Skeletal muscle cell (primary cell): ENCODE measurements around the gene MBOAT2.
A peak's percentile ranks its signal among the peaks of the same experiment; 100 is the strongest.
"Not testable (repeated sequence)": the region's sequence is repeated elsewhere in the genome, so short reads cannot be mapped to it uniquely, and the experiment has no call there.

Source experiments
- DNase-seq: peaks from one replicate; pipeline ENCODE4 v3.0.0-alpha.2; 2010; ENCODE audit warnings: low read depth
- H3K4me3 ChIP-seq: 2 replicates; pipeline ENCODE4 v1.5.1; 2011; ENCODE audit warnings: low read depth, mild to moderate bottlenecking, control low read depth, low read length, moderate library complexity

MBOAT2 gene

GRCh38 chr2:9003616-9004337, at the start of gene MBOAT2:
Gene MBOAT2 (minus strand): TSS chr2:9003684. CDS start chr2:9003614, 70 bp downstream.
- peak within 1 kb of the TSS; percentile 82 for H3K4me3 ChIP-seq
- DNase-seq: peak; percentile 75

GRCh38 chr2:9052821-9053533, 49.5 kb upstream of the MBOAT2 start:
- H3K4me3 ChIP-seq: no peak overlapping the region
- DNase-seq: no peak

DNA sequence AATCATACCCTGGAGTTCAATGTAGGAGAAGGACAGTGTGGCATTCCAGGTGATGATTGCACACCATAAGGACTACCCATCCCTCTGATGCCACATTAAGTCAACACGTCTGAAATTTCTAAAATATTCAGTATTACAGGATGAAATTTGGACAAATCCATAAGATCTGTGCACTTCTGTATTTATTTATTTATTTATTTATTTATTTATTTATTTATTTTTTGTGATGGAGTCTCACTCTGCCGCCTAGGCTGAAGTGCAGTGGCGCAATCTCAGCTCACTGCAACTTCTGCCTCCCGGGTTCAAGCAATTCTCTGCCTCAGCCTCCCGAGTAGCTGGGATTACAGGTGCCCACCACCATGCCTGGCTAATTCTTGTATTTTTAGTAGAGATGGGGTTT, 48.0 kb upstream of the MBOAT2 start:
- H3K4me3 ChIP-seq, DNase-seq: not testable (repeated sequence)

DNA sequence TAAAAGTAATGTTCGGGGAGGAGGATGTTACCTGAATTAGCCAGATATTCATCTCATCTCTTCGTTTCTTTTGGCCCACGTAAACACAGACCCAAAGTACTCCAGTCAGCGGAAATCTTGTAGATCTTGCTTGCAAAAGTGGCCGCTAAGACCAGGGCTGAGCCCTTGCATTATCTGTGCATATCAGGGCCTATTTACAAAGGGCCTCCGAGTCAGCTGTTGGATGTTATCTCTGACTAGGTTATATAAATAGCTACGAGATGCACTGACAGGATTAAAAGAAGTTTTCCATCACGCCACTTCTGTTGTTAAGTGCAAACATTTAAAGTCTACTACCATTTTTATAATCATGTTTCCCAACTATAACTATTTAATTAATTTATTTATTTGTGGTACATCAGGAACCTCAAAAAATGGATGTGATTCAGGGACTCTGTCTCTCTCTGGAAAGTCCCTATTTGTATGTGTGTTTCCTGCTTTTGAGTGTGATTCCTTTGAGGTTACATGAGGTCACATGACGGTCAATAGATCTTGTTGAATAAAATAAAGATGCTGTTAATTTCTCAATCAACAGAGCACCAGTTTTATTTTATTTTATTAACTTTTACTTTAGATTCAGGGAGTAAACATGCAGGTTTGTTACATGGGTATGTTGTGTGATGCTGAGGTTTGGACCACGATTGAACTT, 46.8 kb upstream of the MBOAT2 start:
- no peak for DNase-seq
- no peak overlapping the region for H3K4me3 ChIP-seq

- no peak overlapping the region for H3K4me3 ChIP-seq
- no peak for DNase-seq
These were observed 42.1 kb upstream of the MBOAT2 start for GRCh38 chr2:9045595-9045994.

- not testable (repeated sequence) for H3K4me3 ChIP-seq, DNase-seq
These were observed 40.0 kb upstream of the MBOAT2 start for GRCh38 chr2:9043491-9043890.

DNA sequence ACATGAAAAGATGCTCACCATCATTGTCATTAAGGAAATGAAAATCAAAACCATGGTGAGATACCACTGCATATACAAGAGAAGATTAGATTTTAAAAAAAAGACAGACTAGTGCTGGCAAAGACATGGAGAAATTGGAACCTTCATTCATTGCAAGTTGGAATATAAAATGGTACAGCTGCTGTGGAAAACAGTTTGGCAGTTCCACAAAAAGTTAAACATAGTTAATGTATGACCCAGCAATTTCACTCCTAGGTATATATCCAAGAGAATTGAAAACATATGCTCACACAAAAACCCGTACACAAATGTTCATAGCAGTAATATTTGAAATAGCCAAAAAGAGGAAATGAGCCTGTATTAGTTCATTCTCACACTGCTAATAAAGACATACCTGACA, 33.7 kb upstream of the MBOAT2 start:
- no peak overlapping the region for H3K4me3 ChIP-seq
- DNase-seq: no peak

- DNase-seq: no peak
These were observed 30.1 kb upstream of the MBOAT2 start for GRCh38 chr2:9033385-9034168.

GRCh38 chr2:9032536-9033255, 29.2 kb upstream of the MBOAT2 start:
- no peak for DNase-seq
- no peak overlapping the region for H3K4me3 ChIP-seq

More at GRCh38 chr2:9033385-9034168, 30.1 kb upstream of the MBOAT2 start:
- no peak overlapping the region for H3K4me3 ChIP-seq

DNA sequence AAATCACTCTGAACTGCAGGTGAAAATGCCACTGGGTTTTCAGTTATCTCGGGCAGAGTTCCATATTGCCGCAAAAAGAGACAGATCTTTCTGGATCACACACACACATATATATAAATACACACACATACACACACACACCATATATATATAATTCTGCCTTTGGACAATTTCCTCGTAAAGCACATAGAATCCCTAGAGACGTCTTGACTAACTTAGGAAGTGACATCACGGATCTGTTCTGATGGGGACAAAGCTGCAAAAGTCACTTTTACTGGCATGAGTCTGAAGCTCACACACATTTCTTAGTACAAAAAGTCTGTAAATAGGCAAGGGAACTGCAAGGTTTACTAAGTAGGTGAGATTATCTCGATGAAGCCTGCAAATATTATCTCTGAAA, 28.6 kb upstream of the MBOAT2 start:
- DNase-seq: no peak
- no peak overlapping the region for H3K4me3 ChIP-seq

GRCh38 chr2:9031246-9031645, 27.8 kb upstream of the MBOAT2 start:
- no peak overlapping the region for H3K4me3 ChIP-seq
- DNase-seq: no peak

- no peak overlapping the region for H3K4me3 ChIP-seq
- peak; percentile 17 for DNase-seq
These were observed 27.4 kb upstream of the MBOAT2 start for GRCh38 chr2:9030841-9031240.

GRCh38 chr2:9030190-9030589, 26.7 kb upstream of the MBOAT2 start:
- no peak overlapping the region for H3K4me3 ChIP-seq
- DNase-seq: no peak

DNA sequence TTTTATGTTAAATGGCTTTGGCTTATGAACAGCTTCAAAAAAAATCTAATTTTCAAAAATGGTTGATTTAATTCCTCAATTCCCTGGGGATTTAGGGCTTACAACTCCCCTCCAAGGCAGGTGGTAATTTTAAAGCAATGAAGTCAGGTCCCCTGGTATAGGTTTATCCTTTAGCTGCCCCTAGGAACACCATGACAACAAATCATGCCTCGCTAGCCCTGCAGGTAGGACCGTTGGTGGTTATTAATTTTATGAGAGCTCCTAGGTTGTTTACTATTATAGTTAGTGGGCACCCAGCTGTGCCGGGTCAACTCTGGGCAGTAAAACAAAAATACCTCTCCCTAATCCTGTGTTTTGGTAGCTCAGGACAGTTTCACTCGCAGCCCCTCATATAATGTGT, 26.2 kb upstream of the MBOAT2 start:
- H3K4me3 ChIP-seq: no peak overlapping the region
- DNase-seq: no peak

DNA sequence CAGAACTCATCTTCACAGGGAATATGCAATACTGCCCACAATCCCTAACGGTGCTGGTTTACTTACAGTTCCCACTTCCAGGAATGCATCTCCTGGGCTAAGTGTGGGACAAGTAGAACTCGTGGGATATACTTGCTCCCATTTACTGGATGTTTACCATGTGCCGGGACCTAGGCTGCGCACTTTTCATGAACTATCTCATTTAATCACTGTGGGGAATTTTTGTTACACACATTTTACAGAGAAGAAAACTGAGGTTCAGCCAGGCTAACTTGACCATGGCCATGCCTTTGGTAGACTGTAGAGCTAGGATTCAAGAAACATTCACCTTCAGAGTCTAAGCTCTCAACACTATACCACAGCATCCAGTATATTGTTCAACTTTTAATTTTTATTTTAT, 24.4 kb upstream of the MBOAT2 start:
- no peak overlapping the region for H3K4me3 ChIP-seq
- no peak for DNase-seq

DNA sequence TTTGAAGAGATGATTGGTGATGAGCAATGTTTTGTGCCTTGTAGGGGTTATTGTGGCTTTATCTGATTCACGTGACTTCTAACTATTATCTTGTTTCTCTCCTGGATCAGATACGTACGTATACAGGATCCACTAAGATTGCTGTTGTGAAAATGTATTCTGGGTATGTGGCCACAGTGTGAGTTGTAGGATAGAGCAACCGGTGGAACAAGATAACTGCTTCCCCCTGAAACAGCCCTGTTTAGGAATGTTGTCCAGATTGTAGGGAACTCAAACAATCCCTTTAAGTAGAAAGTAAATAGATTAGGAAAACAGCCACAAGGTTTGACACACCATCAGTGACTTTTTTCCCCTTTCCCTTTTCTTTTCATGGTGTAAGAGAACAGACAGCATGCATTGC, 22.3 kb upstream of the MBOAT2 start:
- no peak for DNase-seq
- H3K4me3 ChIP-seq: no peak overlapping the region

GRCh38 chr2:9024575-9024974, 21.1 kb upstream of the MBOAT2 start:
- no peak overlapping the region for H3K4me3 ChIP-seq
- DNase-seq: no peak

GRCh38 chr2:9021563-9022211, 18.2 kb upstream of the MBOAT2 start:
- H3K4me3 ChIP-seq: no peak overlapping the region
- DNase-seq: no peak

- H3K4me3 ChIP-seq: no peak overlapping the region
- DNase-seq: no peak
These were observed 16.8 kb upstream of the MBOAT2 start for GRCh38 chr2:9020267-9020666.
